GM21576 (cell line): Measurements from ENCODE around the gene TBC1D22A.

Experiments used
- ATAC-seq: cut with Tn5 transposase; IDR thresholded peaks from one replicate; pipeline ENCODE4 v1.9.1; 2021; ENCODE audit warnings: mild to moderate bottlenecking, moderate library complexity; ENCODE audit not compliant: unreplicated experiment

The TBC1D22A gene

DNA sequence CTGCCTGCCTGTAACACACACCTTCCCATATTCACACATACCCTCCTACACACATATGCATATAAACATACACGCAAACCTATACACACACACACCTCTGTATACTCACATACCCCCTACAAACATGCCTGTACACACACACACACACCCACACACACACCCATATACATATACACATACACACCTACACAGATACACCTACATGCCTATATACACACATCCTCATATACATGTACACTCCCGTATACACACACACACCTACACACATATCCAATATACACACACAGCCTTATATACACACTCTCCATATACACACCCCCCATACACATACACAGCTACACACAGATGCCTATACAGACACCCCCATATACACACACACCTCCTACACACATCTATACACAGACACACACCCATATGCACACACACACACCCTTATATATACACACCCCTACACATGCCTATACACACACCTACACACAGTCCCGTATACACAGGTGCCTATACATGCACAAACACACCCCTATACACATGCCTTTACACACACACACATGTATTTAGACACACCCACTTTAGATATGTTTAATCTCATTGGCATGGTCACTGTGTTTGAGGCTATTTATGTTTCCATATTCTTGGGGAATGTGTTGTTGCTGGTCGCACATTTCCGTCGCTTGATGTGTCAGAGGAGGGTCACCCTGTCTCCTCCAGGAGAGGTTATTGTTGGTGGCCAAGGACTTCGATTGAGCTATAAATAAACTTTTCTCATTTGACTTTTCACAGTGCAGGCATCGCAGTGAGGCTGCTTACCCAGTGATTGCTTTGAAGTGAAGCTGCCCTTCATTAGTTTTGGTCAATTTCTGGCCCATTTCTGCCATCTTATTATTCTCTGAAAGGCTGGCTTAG is 243.3 kb downstream of the TBC1D22A start:
- ATAC-seq, result no peak

DNA sequence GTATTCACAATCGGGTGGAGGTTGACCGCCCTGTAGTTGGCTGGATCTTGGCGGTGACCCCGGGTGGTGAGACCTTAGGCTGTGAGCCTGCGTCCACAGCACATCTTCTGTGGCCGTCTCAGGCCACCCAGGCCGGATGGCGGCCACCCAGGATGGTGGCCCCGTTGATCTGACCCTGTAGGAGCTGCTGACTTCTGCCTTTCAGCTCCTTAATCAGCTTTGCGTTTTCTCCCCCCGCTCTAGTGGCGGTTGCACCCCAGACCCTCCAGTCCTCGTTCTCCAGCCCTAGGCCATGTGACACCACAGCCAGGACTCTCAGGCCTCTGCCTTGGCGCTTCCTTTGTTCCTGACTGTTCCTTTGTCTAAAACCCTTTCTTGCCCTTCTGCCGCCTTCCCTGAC is 244.0 kb downstream of the TBC1D22A start:
- no peak for ATAC-seq

DNA sequence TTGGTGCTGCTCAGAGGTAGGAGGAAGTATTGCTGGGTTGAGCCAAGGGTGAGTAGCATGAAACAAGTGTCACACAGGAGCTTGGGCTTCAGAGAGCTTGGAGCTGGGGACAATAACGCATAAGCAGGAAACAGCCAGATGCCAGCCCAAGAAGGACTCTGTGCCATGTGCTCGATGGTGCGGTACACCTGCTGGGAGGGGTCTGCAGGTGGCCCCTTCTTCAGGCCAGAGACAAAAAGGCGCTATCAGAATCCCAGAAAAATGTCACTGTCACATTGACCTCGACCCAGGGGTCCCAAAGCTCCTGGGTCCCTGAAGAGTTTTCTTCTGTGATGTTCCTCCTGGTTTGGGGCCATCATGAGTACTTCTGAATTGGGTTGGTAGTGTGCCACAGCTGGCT is 244.4 kb downstream of the TBC1D22A start:
- no peak for ATAC-seq

DNA sequence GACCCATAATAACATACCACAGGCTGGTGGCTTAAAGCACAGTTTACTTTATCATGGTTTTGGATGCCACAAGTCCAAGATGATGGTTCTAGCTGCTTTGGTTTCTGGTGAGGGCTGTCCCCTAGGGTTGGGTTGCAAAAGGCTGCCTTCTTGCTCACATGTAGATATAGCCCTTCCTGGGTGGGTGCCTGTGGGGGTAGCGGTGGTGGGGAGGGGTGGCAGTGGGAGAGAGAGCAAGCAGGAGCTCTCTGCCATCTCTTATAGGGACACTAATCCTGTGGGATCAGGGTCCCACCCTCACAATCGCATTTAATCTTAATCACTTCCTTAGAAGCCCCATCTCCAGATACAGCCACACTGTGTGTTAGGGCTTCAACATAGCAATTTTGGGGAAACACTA is 245.0 kb downstream of the TBC1D22A start:
- ATAC-seq, result no peak

DNA sequence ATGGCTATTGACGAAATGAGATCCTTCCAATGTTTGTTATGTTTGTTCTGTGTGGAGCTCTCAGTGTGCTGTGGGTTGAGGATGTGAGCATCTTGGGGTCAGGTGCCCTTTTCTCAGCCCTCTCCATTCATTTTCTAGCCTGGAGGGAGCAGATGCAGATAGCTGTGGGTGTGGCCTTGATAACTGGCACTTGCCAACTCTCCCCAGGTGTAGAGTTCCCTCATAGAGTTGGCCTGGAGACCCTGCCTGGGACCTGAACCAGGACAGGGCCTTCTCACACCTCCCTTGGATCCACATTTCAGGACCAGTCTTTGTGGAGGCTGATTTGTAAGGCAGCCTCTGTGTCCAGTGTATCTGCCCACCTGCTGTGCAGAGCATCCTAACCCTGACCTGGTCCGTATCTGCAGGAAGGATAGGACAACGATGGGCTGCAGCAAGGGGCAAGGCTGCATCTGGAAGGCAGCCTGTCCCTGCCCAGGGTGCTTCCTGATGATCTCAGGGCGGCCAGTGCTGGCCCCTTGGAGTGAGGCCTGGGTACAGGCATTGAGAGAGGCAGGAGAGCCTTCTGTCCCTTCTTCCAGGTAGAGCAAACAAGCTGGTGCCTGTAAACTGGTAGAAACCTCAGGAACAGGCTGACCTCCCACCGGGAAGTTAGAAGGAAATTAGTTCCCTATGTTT is 245.9 kb downstream of the TBC1D22A start:
- no peak for ATAC-seq

DNA sequence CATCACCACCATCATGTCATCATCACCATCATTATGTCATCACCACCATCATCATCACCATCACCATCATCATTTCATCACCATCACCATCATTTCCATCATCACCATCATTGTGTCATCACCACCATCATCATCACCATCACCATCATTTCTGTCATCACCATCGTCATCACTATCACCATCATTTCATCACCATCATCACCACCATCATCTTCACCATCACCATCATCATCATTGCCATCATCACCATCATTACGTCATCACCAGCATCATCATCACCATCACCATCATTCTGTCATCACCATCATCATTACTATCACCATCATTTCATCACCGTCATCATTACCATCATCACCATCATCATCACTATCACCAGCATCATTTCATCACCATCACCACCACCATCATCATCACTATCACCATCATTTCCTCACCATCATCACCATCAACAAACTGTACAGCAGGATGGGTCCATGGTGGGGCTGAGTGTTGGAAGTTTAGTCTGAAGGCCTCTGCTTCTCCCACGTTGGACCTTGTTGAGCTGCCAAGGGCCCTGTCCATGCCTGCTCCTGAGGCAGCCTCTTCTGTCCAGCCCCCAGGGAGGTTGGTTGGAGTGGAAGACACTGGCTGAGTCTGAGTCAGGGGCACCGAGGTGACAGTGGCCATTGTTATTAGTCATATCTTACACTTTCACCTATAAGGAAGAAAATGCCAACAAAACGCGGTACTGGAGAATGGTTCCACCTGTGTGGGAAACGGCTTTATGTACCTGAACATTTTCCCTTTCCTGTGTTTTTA is 247.1 kb downstream of the TBC1D22A start:
- no peak for ATAC-seq

DNA sequence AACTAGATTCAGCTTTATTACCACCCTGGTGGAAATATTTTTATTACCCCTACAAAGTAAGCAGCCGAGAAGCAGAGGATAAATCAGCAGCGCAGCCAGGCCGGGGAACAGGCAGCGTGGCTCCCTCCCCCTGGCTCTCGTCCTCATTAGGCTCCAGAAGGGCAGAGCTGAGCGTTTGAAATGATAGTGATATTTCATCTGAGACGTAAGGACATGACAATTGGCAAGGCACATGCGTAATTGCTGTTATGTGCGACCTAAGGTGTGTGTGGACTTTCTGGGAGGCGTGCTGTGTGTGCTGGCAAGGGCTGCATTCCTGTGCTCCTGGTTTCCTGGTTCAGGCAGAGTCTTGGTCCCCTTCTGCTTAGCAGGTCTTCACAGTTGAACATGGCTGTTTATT is 247.8 kb downstream of the TBC1D22A start:
- no peak for ATAC-seq

DNA sequence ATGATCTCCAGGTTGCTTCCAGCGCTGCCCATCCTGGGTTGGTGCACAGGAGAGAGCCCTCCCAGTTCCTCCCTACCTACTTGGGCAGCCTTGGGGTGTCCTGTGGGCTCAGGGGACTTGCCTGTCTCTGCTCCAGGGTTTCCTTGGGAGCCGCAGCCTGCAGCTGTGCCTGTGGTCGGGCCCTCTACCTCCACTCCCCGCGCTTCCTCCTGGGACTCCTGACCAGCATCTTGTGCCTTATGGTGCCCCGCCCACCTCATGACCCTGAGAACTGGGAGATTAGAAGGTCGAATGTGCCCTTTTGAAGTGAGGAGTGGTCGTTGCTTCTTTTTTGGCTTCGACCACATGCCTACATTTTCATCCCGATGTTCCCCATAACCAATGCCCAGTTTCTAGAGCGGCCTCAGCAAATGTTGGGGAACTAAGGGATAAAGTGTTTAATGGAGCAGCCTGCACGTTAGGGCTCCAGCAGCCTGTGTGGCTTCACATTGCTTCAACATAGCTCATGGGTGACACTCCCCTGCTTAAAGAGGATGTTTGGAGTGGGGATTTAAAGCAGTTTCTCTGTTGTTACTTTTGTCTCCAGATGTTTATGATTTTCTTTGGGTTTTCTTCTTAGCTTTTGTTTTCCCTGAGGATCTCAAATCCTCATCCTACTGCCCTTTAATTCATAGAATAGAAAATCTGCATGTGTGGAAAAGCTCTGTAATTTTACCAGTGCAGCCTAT is 248.8 kb downstream of the TBC1D22A start:
- no peak for ATAC-seq

DNA sequence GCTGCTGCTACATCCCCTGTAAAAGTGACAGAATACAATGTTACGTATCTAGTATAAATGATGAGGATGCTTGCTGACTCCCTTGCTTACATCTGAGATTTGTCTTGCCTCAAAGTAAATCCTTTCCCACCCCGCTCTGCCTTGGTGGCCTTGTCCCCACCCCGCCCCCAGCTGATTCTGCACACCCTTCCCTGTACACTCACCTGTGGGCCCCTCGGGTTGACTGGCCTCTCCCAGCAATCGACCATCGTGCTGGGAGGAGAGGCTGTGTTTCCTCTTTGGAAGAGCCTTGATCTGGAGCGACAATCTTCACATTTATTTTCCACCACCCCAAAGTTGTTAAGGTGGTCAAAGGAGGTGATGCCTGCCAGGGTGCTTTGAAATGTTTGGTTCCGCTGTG is 249.4 kb downstream of the TBC1D22A start:
- no peak for ATAC-seq

DNA sequence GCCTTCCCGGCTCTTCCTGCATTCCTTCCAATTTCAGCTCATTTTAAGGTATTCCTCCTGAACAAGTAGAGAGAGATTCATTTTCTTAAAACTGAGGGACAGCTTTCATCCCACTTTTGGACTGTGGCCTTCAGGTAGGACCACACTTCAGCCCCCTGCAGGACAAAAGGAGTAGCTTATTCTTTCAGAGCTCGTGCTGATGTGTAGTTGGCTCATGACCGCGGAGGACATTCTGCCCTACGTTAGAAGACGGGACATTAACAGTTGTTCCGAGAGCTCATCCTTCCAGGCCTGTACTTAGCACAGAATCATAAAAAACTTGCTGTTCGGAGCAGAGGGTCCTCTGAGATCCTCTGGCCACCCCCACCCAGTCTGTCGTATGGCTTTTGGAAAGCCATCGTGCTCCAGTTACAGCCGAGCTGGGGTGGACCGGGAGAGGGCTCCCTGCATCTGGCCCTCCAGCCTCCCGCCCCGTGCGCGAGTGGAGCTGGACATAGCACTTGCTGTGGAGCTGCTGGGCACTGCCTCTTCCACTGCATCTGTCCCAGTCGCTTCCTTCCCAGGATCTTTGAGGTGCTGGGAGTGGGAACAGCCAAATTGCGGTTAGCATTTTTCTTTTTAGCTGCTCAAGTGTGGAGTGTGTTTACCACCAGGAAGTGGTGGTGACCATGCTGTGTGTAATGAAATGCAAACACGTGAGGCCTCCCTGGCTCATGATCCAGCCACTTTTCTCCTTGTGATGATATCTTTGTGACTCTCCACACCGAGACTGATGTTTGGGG is 250.3 kb downstream of the TBC1D22A start:
- ATAC-seq, result no peak

DNA sequence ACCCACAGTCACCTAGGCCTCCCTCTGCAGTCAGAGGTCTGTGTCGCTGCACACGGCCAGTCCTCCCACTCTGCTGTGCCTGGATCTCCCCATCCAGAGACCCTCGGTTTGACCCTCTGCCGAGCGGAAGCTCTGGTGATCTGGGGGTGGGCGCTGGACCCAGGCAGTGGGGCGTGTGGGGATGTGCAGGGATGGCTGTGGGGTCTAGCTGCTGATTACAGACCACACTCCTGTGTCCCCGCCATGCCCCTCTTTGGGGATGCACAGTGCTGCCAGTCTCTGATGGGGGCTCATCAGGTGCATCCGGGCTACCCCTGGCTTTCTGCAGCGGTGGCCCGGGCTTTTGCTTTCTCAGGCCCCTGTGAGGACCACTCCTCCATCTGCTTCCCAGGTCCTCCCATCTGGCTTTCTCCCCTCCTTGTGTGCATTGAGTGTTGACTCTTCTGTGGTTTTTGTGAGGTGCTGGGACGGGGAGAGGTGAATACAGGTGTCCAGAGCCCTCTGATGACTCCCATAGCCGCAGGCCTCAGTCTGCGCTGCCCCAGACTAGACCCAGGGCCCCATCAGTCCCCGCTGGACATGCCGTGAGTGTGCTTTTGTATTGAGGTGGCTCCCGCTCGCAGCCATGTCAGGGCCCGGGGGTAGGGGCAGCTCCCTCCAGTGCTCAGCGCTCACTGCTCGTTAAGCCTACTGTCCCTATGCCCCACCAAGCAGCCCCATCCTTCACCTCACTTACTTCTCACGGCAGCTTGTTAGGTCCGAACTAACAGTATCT is 251.6 kb downstream of the TBC1D22A start:
- no peak for ATAC-seq

DNA sequence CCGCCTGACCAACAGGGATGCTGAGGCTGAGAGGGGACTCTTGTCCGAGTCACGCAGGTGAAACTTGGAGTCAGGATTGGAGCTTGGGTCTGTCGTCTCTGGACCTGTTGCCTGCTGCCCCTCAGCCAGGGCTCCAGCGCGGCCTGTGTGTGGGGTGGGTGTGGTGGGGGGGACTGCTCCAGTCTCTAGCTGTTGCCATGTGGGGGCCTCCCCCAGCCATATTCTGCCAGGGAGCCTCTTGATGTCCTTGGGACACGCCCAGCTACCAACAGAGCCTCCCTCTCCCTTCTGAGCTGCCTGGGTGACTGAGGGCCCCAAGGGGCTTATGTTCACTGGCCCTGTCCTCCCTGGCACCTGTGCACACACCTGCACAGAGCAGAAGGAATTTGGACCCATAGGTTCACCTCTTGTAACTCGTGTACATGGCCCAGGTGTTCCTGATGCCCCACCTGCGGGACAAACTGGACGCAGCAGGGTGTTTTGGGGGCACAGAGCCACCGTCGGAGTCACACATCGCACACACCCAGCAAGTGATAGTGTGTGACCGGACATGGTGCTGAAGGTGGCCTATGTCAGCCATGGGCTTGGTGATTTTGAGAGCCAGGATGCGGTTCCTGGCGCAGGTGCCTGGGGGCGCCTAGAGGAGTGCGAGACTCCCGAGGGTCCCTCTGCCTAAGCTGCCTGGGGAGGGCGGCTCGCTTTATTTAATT is 252.3 kb downstream of the TBC1D22A start:
- ATAC-seq, result no peak

DNA sequence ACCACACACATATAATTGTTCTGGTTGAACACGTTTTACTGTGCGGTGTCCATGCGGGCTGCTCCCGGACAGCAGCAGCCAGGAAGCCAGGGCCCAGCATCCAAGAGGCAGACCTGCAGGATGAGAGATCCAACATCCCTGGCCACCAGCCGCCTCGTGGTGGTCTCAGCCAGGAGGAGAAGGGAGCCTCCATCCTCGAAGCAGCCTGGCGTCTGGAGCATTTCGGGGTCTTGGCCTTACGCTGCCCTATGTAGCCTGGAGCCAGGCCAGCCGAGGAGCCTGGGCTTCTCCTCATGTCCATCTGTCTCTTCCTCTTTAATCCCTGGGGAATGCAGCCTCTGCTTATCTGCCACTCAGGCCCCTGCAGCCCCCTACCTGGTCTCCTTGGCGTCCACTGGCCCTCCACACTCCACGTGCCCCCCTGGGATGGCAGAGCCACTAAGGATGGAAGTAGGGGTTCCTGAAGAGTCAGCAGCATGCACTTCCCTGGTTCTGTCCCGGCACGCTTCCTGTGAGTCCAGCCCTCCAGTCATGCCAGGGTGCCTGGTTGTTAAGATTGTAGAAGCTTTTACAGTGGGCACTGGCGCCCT is 253.2 kb downstream of the TBC1D22A start:
- ATAC-seq, result no peak

DNA sequence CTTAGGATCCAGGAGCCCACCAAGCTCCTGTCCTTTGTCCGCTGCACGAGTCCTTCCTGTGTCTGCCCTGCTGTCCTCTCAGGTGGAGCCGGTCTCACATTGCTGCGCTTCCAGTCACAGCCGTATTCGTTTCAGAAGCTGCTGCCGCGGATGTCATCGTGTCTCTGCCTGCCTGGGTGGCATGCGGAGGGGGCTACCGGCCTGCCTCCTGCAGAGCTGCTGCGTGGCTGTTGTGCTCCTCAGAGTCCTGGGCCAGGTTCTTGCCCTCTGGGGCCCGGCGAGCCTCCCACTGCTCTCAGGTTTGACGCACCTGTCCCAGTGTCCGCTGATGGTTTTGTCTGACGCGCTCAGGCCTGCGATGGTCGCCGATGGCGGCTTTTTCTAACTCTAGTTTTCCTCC is 254.2 kb downstream of the TBC1D22A start:
- ATAC-seq, result no peak

DNA sequence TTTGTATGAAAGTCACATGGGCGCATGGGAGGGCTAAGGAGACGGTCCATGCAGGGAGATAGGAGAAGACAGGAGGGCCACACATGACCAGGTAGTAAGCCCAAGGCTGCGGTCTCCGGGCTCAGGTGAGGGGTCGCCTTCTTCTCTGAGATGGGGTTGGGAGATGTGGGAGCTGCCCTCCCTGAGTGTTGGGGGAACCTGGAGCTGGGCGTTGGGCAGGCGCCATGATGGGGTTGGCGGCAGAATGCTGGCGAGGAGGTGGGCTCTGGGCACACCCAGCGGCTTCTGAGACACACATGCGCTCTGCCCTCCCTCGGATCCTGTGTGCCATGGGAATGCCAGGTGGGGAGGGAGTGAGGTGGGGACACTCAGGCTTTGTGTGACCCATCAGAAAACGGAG is 254.8 kb downstream of the TBC1D22A start:
- no peak for ATAC-seq

DNA sequence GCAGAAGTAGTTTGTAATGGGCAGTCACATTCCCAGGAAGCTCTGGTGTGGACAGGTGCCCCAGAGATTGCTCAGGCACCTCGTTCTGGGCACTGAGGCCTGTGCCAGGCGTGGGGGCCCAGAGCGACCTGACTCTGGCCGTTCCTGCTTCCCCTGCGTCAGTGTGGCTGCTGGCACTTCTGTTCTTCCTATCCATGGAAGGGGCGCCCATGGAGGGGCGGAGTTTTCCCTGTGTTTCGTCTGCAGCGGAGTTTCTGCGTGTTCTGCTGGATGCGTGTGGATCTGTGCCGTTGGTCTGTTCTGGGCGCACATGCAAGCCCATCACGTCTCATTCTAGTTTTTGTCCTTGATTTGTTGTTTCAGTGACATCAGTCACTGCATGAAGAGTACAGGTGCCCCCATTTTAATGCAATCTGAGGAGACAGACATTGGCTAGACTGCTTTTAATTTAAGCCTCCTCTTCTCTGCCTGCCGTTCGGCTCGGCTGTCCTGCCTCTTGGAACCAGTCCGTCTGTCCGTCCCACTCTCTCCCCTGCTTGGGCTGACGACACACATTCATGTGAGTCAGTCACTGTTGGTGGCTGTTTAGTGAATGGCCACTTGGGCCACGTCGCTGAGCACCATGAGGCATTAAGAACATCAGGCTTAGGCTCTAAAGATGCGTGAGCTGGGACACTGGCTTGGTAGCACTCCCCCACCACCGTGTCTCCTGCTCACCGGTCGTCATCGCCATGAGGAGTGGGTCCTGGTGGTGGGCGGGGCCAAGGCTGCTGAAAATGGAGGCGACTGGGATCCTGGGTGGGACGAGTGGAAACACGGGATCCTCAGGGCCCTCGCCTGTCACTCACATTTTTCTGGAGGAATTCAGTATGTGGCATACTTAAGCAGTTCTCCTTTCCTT is 255.8 kb downstream of the TBC1D22A start:
- ATAC-seq, result no peak

DNA sequence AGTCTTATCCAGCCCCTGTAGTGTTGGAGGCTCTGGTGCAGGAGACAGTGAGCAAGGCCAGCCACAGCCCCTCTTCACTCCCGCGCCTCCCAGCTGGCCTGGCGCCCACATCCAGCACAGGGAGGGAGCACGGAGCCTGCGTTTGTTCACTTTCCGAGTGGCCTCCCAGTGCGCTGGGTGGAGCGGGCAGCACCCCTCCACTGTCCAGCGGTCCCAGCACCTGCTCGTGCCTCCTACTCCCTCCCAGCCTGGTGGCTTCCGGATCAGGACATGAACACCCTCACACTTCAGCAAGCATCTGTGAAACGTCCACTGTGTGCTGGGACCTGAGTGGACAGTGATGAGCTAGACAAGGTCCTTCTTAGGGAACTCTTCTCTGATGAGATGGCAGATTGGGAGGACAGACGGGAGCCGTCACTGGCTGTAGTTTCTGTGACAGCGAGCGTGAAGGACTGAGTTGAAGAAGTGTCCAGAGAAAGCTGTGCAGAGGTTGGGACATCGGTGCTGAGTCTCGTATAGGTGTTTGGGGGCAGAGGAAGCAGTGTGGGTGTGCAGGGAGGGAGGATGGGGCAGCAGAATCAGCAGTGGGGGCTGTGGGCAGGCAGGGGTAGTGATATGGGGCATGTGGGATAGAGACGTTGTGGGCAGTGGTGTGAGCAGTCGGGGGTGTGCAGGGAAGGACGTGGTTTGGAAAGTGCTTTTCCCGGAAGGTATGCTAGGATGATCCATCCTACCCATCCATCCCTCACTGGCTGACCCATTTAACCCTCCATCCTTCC is 256.8 kb downstream of the TBC1D22A start:
- no peak for ATAC-seq
